Effector memory CD4-positive, alpha-beta T cell (primary cell): ENCODE data around the gene VLDLR.
A peak's percentile ranks its signal among the peaks of the same experiment; 100 is the strongest.

ENCODE experiments used
- DNase-seq, 3 donors: peaks; one replicate each; pipeline ENCODE4 v3.0.0-alpha.2; 2020
- H3K27ac ChIP-seq: 2 replicates; pipeline ENCODE4 v1.7.0; 2013; ENCODE audit warnings: mild to moderate bottlenecking, low read length, moderate library complexity; ENCODE audit not compliant: insufficient read depth, poor library complexity, severe bottlenecking
- H3K27me3 ChIP-seq: replicated peaks from 2 replicates; pipeline ENCODE4 v1.7.0; 2013; ENCODE audit warnings: mild to moderate bottlenecking, low read length; ENCODE audit not compliant: insufficient read depth, control insufficient read depth, poor library complexity, severe bottlenecking
- H3K36me3 ChIP-seq: 2 replicates; pipeline ENCODE4 v1.7.0; 2013; ENCODE audit warnings: mild to moderate bottlenecking, low read length, moderate library complexity; ENCODE audit not compliant: control insufficient read depth, insufficient read depth
- H3K4me1 ChIP-seq: 2 replicates; pipeline ENCODE4 v1.7.0; 2013; ENCODE audit warnings: low read length, mild to moderate bottlenecking; ENCODE audit not compliant: control insufficient read depth, insufficient read depth, poor library complexity, severe bottlenecking
- H3K4me3 ChIP-seq: 2 replicates; pipeline ENCODE4 v1.7.0; 2013; ENCODE audit warnings: low read length, low read depth, mild to moderate bottlenecking; ENCODE audit not compliant: insufficient read depth, poor library complexity, severe bottlenecking
- H3K9me3 ChIP-seq: 2 replicates; pipeline ENCODE4 v1.7.0; 2013; ENCODE audit warnings: mild to moderate bottlenecking, low read length, moderate library complexity; ENCODE audit not compliant: control insufficient read depth
- total RNA-seq, 3 donors: gene quantifications; one replicate each; lab custom pipeline; 2026; lab: John Stamatoyannopoulos, UW

Gene VLDLR
- total RNA-seq: 0 to 2.2 (median 0.97) reads per million in 3 donors

DNA sequence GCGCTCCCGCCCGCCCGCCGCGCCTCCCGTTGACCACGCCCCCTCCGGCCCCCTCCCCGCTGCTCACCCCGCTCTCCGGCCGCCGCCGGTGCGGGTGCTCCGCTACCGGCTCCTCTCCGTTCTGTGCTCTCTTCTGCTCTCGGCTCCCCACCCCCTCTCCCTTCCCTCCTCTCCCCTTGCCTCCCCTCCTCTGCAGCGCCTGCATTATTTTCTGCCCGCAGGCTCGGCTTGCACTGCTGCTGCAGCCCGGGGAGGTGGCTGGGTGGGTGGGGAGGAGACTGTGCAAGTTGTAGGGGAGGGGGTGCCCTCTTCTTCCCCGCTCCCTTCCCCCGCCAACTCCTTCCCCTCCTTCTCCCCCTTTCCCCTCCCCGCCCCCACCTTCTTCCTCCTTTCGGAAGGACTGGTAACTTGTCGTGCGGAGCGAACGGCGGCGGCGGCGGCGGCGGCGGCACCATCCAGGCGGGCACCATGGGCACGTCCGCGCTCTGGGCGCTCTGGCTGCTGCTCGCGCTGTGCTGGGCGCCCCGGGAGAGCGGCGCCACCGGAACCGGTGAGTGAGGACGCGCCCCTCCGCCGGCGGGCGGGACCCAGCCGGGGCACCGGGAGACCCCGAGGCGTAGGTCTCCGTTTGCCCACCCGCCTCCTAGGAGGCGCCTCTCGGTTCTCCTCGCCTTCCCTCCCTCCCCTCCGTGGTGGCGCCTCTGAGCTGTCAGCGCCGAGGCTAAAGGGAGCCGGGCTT is at the start of gene VLDLR:
Gene VLDLR (plus strand): TSS at position 66 of the 739 bp plus-strand sequence. CDS start 403 bp downstream, at position 469.
- DNase-seq: peak in 1 of 3 donors; percentile 0
- H3K9me3 ChIP-seq: no peaks in the 10 kb centered on the region
- peaks cover 12% of the 10 kb centered on the region for H3K27me3 ChIP-seq
- peaks cover 16% of the 10 kb centered on the region for H3K4me1 ChIP-seq
- H3K27ac ChIP-seq: no peak within 1 kb of the TSS
- H3K36me3 ChIP-seq: no peaks in the 10 kb centered on the region
- H3K4me3 ChIP-seq: peak within 1 kb of the TSS; percentile 61

- Histone ChIP-seq H3K36me3 (no peaks in the 10 kb centered on the region), H3K4me1 (no peaks in the 10 kb centered on the region), H3K4me3 (no peak overlapping the region), H3K27me3 (no peaks in the 10 kb centered on the region), H3K27ac (no peak overlapping the region), H3K9me3 (no peaks in the 10 kb centered on the region)
- no peak for DNase-seq
Observed at GRCh38 chr9:2574203-2574602, 47.4 kb upstream of the VLDLR start.

GRCh38 chr9:2576631-2577030 is 45.0 kb upstream of the VLDLR start:
- Histone ChIP-seq H3K27ac (no peak overlapping the region), H3K4me3 (no peak overlapping the region), H3K27me3 (no peaks in the 10 kb centered on the region), H3K4me1 (no peaks in the 10 kb centered on the region), H3K9me3 (no peaks in the 10 kb centered on the region), H3K36me3 (no peaks in the 10 kb centered on the region)
- DNase-seq: no peak

- H3K9me3 ChIP-seq: no peaks in the 10 kb centered on the region
- no peak overlapping the region for H3K27ac ChIP-seq
- H3K36me3 ChIP-seq: no peaks in the 10 kb centered on the region
- no peak for DNase-seq
- H3K27me3 ChIP-seq: no peaks in the 10 kb centered on the region
- H3K4me1 ChIP-seq: no peaks in the 10 kb centered on the region
- H3K4me3 ChIP-seq: no peak overlapping the region
Observed at GRCh38 chr9:2583308-2584013, 38.1 kb upstream of the VLDLR start.

DNA sequence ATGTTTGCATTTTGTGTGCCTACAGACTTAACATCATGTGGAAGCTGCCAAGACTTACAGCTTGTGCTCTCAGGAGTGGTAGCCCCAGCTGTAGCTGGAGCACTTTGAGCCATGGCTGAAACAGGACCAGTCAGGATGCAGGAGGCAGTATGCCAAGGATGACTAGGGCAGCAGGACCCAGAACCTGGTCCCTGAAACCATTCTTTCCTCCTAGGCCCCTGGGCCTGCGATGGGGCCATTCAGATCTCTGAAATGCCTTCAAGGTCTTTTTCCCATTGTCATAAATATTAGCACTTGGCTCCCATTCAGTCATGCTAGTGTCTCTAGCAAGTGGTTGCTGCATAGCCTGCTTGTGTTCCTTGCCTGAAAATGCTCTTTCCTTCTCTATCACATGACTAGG is 29.6 kb upstream of the VLDLR start:
- H3K27me3 ChIP-seq: no peaks in the 10 kb centered on the region
- no peak overlapping the region for H3K4me3 ChIP-seq
- H3K9me3 ChIP-seq: peaks cover 8% of the 10 kb centered on the region
- no peaks in the 10 kb centered on the region for H3K4me1 ChIP-seq
- no peaks in the 10 kb centered on the region for H3K36me3 ChIP-seq
- H3K27ac ChIP-seq: no peak overlapping the region
- no peak for DNase-seq

DNA sequence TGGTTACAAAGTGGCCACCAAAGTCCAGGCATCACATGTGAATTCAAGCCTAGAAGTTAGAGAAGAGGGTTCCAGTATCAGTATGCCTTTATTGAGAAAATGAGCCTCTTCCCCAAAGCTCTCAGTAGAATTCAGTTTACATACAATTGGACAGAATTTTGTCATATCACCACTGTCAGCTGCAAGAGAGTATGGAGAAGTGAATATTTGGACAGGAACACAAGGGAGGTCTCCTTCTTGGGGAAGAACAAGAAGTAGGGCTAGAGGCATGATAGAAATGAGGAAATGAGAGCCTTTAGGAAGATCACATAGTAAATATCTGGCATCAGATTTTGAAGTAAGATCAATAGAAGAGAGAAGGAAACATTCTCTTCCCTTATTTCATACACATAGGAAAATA is 27.8 kb upstream of the VLDLR start:
- Histone ChIP-seq H3K4me1 (no peaks in the 10 kb centered on the region), H3K27ac (no peak overlapping the region), H3K36me3 (no peaks in the 10 kb centered on the region), H3K9me3 (peaks cover 8% of the 10 kb centered on the region), H3K4me3 (no peak overlapping the region), H3K27me3 (no peaks in the 10 kb centered on the region)
- DNase-seq: no peak

DNA sequence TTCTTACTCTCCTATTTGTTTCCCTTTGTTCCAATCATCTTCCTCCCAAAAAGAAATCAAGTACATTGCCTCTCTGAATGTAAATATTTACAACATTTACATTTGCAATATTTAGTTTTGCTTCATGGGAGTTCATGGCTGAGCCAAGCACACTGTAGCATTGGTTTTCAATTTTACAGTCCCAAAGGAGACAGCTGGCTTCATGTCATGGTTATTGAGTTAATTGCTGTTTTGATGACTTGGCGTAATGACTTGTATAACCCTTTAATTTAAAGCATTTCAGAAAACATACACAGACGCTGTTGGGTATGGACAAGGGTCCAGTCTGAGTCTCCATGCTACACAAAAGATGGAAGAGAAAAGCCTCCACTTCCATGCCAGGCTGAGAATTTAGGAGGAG is 25.6 kb upstream of the VLDLR start:
- Histone ChIP-seq H3K36me3 (no peaks in the 10 kb centered on the region), H3K27ac (no peak overlapping the region), H3K27me3 (no peaks in the 10 kb centered on the region), H3K9me3 (peaks cover 8% of the 10 kb centered on the region), H3K4me3 (no peak overlapping the region), H3K4me1 (no peaks in the 10 kb centered on the region)
- DNase-seq: no peak

- H3K27ac ChIP-seq: no peak overlapping the region
- H3K4me3 ChIP-seq: no peak overlapping the region
- H3K4me1 ChIP-seq: no peaks in the 10 kb centered on the region
- no peaks in the 10 kb centered on the region for H3K9me3 ChIP-seq
- DNase-seq: no peak
- no peaks in the 10 kb centered on the region for H3K36me3 ChIP-seq
- H3K27me3 ChIP-seq: no peaks in the 10 kb centered on the region
Observed at GRCh38 chr9:2597483-2597882, 24.1 kb upstream of the VLDLR start.

DNA sequence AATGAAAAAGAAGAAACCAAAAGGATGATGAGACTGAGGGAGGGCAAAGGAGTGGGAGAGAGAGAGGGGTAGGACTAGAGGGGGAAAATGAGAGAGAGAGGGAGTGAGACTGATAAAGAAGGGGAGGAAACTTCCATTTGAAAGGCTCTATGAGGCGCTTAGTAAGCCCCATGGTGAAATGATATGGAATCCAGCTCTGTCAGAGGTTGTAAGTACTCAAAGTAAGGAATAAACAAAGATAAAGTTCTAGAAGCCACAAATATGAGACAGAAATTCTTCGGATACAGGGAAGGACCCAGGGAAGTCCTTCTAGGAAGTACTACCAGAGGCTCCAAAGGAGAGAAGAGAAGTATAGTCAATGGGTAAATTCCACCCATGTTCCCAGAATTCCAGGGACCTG is 21.7 kb upstream of the VLDLR start:
- no peak for DNase-seq
- Histone ChIP-seq H3K27me3 (no peaks in the 10 kb centered on the region), H3K9me3 (no peaks in the 10 kb centered on the region), H3K27ac (no peak overlapping the region), H3K36me3 (no peaks in the 10 kb centered on the region), H3K4me1 (no peaks in the 10 kb centered on the region), H3K4me3 (no peak overlapping the region)

- H3K36me3 ChIP-seq: no peaks in the 10 kb centered on the region
- no peaks in the 10 kb centered on the region for H3K27me3 ChIP-seq
- no peak overlapping the region for H3K4me3 ChIP-seq
- H3K9me3 ChIP-seq: no peaks in the 10 kb centered on the region
- no peaks in the 10 kb centered on the region for H3K4me1 ChIP-seq
- H3K27ac ChIP-seq: no peak overlapping the region
- DNase-seq: no peak
Observed at GRCh38 chr9:2600307-2600706, 21.3 kb upstream of the VLDLR start.
